ENCODE data around the gene TMCO1. TPM values are rescaled to one million over a fixed set of nuclear protein-coding genes. Genes with fewer than 3 reads are reported as not detected.

TMCO1 gene
- 54.4 and 114 TPM in 2 replicates for polyA plus RNA-seq (2012; rRNA removed)
- polyA plus RNA-seq (2012; cell fraction: cytosol; rRNA removed), result 88.3 and 102 TPM in 2 replicates
- polyA plus RNA-seq (2012; cell fraction: nucleus; rRNA removed), result 32.4 and 70.3 TPM in 2 replicates

DNA sequence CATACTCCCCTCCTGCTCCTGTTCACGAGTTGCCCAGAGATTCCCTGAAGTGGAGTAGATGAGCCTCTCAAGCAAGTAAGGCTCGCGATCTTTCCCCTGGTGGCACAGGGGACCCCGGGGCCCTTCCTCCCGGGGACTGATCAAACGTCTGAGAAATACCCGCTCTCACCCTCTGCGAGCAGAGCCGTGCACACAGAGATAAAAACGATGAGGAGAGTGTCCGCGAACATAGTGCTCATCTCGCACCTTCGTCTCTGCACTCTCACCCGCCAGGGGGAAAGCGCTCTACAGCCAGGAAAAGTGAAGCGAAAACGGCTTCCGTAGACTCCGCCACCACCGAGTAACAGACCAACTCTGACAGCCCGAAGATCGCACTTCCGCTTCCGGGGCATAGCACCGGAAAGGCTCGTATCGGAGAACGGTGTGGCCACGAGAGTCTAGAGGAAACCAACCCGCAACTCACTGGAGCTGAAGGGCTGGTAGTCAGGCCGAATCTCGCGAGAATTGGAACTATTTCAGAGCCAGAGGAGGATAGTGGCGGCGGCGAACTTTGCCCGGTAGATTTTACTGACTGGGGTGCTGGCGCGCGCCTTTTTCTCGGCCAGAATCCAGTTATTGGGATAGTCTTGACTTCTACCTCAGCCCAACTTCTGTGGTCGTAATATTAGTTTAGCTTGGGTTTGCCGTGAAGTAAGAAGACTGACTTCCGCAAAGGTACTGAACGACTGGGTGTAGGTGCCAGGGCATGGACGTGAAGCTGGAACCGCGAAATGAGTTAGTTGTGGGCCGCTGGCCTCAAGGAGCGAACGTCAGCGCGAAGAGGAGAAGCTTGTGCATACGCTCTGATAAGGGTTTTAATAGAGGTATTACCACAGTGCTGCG lies at the start of gene TMCO1:
TSS of gene TMCO1 (minus strand) at position 356 of the 882 bp plus-strand sequence. CDS start at position 239, 117 bp downstream.
- peaks cover 9 to 17% of the 10 kb centered on the region in 2 experiments; a peak in 3 of 4 replicates for H3K4me1 ChIP-seq (ENCODE audit: control insufficient read depth in 1 of 2, insufficient read depth in 2 of 2, low read depth in 1 of 2, low read length in 1 of 2)
- POLR2A ChIA-PET, result interaction anchor here (0.6 to 1.5 kb wide), 7 partner anchors 25 to 134 kb away, joined by 3 to 9 read pairs (median 3); no protein-coding TSS in a partner anchor
- no peaks in the 10 kb centered on the region for H3K27me3 ChIP-seq (ENCODE audit: insufficient read depth)
- H3K9me3 ChIP-seq, result no peaks in the 10 kb centered on the region
- H2AFZ ChIP-seq (ENCODE audit: low read depth), result peak within 1 kb of the TSS; percentile 93
- H4K20me1 ChIP-seq (ENCODE audit: insufficient read depth), result no peaks in the 10 kb centered on the region
- peaks cover 15% of the 10 kb centered on the region for H3F3A ChIP-seq (replicated peaks; ENCODE audit: insufficient read depth)
- CTCF ChIA-PET, result interaction anchor here (0.8 to 2.2 kb wide), 5 partner anchors 9 to 146 kb away, joined by 3 to 9 read pairs (median 4); partner anchors contain the start of gene ALDH9A1
- H3K9me2 ChIP-seq, result no peaks in the 10 kb centered on the region
- H3K4me3 ChIP-seq (ENCODE audit: low read depth in 2 of 2, low read length in 1 of 2), result peak within 1 kb of the TSS; percentile 88 to 94
- H3K9ac ChIP-seq, result peak within 1 kb of the TSS; percentile 87
- H3K27ac ChIP-seq (ENCODE audit: low read depth in 2 of 2, low read length in 1 of 2), result peak within 1 kb of the TSS; percentile 86 to 95
- WGBS (ENCODE audit: low lambda C conversion rate), result 1% methylated on average over 43 of the region's 56 CpGs
- peaks cover 33 to 34% of the 10 kb centered on the region in 2 experiments for H3K36me3 ChIP-seq (replicated peaks in 1 of 2; ENCODE audit: control insufficient read depth in 1 of 2, insufficient read depth in 2 of 2, low read length in 1 of 2)
- H3K4me2 ChIP-seq, result peak within 1 kb of the TSS; percentile 93
- DNase-seq, result peak; percentile 91
- peaks cover 84% of the 10 kb centered on the region for H3K79me2 ChIP-seq (ENCODE audit: insufficient read depth)
- TF ChIP-seq RCOR1 (IDR thresholded peaks at IDR 0.05; ENCODE audit: low read length) (no peak), NRF1 (IDR thresholded peaks at IDR 0.05; ENCODE audit: low read depth, low read length) (no peak), RFX5 (IDR thresholded peaks at IDR 0.05; ENCODE audit: low read length) (no peak), YY1 (IDR thresholded peaks at IDR 0.05; ENCODE audit: low read depth) (peak; percentile 58; the same call in 1 of the 2 replicates), USF1 (IDR thresholded peaks at IDR 0.05; ENCODE audit: borderline replicate concordance, low read depth) (no peak), TCF12 (IDR thresholded peaks at IDR 0.05) (0 out of 2 replicates have a peak, but pooled peaks have one; percentile 21), GABPA (IDR thresholded peaks at IDR 0.05; ENCODE audit: low read depth) (peak; percentile 99), MXI1 (IDR thresholded peaks at IDR 0.05; ENCODE audit: low read depth, low read length) (peak; percentile 91), NFIC (IDR thresholded peaks at IDR 0.05; ENCODE audit: borderline replicate concordance) (no peak; the same call in 1 of the 2 replicates), FOXJ3 (CRISPR knock-in tag; IDR thresholded peaks at IDR 0.05) (no peak), EZH2phosphoT487 (IDR thresholded peaks at IDR 0.05; ENCODE audit: borderline replicate concordance, low read depth) (no peak), TEAD4 (IDR thresholded peaks at IDR 0.05; ENCODE audit: borderline replicate concordance, insufficient read depth) (no peak), POLR2AphosphoS5 (IDR thresholded peaks at IDR 0.05; ENCODE audit: low read depth, low read length) (peak; percentile 97), RAD21 (IDR thresholded peaks at IDR 0.05; ENCODE audit: low read length) (peak; percentile 1; the same call in 1 of the 2 replicates), SIN3A (IDR thresholded peaks at IDR 0.05; ENCODE audit: borderline replicate concordance, low read depth, low read length) (peak; percentile 95; the same call in 1 of the 2 replicates), REST (IDR thresholded peaks at IDR 0.05; ENCODE audit: low read depth, low read length) (0 out of 2 replicates have a peak, but pooled peaks have one; percentile 6), PBX3 (IDR thresholded peaks at IDR 0.05) (no peak), ELF1 (IDR thresholded peaks at IDR 0.05) (peak; percentile 83), RXRA (IDR thresholded peaks at IDR 0.05; ENCODE audit: borderline replicate concordance, low read depth) (no peak), SMC3 (IDR thresholded peaks at IDR 0.05; ENCODE audit: low read depth, low read length) (no peak)
- TF ChIP-seq, protein P1, sequence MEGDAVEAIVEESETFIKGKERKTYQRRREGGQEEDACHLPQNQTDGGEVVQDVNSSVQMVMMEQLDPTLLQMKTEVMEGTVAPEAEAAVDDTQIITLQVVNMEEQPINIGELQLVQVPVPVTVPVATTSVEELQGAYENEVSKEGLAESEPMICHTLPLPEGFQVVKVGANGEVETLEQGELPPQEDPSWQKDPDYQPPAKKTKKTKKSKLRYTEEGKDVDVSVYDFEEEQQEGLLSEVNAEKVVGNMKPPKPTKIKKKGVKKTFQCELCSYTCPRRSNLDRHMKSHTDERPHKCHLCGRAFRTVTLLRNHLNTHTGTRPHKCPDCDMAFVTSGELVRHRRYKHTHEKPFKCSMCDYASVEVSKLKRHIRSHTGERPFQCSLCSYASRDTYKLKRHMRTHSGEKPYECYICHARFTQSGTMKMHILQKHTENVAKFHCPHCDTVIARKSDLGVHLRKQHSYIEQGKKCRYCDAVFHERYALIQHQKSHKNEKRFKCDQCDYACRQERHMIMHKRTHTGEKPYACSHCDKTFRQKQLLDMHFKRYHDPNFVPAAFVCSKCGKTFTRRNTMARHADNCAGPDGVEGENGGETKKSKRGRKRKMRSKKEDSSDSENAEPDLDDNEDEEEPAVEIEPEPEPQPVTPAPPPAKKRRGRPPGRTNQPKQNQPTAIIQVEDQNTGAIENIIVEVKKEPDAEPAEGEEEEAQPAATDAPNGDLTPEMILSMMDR (IDR thresholded peaks at IDR 0.05), result peak; percentile 39; the same call in 1 of the 2 replicates
- TF ChIP-seq, protein P2, sequence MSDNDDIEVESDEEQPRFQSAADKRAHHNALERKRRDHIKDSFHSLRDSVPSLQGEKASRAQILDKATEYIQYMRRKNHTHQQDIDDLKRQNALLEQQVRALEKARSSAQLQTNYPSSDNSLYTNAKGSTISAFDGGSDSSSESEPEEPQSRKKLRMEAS (IDR thresholded peaks at IDR 0.05; ENCODE audit: low read depth), result peak; percentile 96
- TF ChIP-seq, protein P3, sequence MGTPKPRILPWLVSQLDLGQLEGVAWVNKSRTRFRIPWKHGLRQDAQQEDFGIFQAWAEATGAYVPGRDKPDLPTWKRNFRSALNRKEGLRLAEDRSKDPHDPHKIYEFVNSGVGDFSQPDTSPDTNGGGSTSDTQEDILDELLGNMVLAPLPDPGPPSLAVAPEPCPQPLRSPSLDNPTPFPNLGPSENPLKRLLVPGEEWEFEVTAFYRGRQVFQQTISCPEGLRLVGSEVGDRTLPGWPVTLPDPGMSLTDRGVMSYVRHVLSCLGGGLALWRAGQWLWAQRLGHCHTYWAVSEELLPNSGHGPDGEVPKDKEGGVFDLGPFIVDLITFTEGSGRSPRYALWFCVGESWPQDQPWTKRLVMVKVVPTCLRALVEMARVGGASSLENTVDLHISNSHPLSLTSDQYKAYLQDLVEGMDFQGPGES (IDR thresholded peaks at IDR 0.05; ENCODE audit: low read depth, low read length), result no peak

All from SK-N-SH (cell line).